Gastrocnemius medialis (tissue), 4 donors: Measurements from ENCODE around the gene PCSK6. TPM values are rescaled to one million over a fixed set of nuclear protein-coding genes. Genes with fewer than 3 reads are reported as not detected.

Source experiments
- ATAC-seq, 2 donors: fragments of 150-250 bp; one replicate each; pipeline ENCODE4 v1.9.1; 2016
- DNase-seq, 2 donors: peaks; one replicate each; pipeline ENCODE4 v3.0.0-alpha.2; 2019
- H3K27ac ChIP-seq, 4 donors: fragments of 200-600 bp; sonication (generic); 1 replicate in 1 of 4; 2 replicates in 3 of 4; pipeline ENCODE4 v1.5.1; 2016 to 2018; ENCODE audit warnings: mild to moderate bottlenecking in 2 of 4, moderate library complexity in 1 of 4
- H3K27me3 ChIP-seq, 3 donors: fragments of 200-600 bp; sonication (generic) in 2 of 3; 1 replicate in 1 of 3; 2 replicates in 2 of 3; pipeline versions ENCODE4 v1.5.1 to v1.6.0; 2016 to 2019; ENCODE audit warnings: mild to moderate bottlenecking in 1 of 3, moderate library complexity in 1 of 3
- H3K36me3 ChIP-seq, 2 donors: fragments of 200-600 bp; sonication (generic) in 1 of 2; one replicate each; pipeline ENCODE4 v1.5.1; 2017 to 2018
- H3K4me1 ChIP-seq, 2 donors: fragments of 200-600 bp; sonication (generic) in 1 of 2; one replicate each; pipeline ENCODE4 v1.5.1; 2016 to 2017; ENCODE audit warnings: mild to moderate bottlenecking in 2 of 2
- H3K4me3 ChIP-seq, 4 donors: fragments of 200-600 bp; sonication (generic) in 3 of 4; 1 replicate in 1 of 4; 2 replicates in 3 of 4; pipeline ENCODE4 v1.5.1; 2016 to 2019; ENCODE audit warnings: mild to moderate bottlenecking in 2 of 4
- H3K9me3 ChIP-seq, 3 donors: fragments of 200-600 bp; sonication (generic) in 2 of 3; 1 replicate in 1 of 3; 2 replicates in 2 of 3; pipeline ENCODE4 v1.5.1; 2016 to 2019
- CTCF ChIP-seq, 5 experiments: fragments of 450-650 bp in 3 of 5; fragments of 200-600 bp in 2 of 5; sonication (generic) in 2 of 5; IDR thresholded peaks in 4 of 5; conservative IDR thresholded peaks in 1 of 5; 1 replicate in 4 of 5; 2 replicates in 1 of 5; pipeline ENCODE4 v1.5.1; 2016 to 2019; ENCODE audit warnings: antibody characterized with exemption in 5 of 5, mild to moderate bottlenecking in 3 of 5, moderate library complexity in 3 of 5
- POLR2A ChIP-seq, 2 donors: fragments of 450-650 bp; IDR thresholded peaks; one replicate each; pipeline ENCODE4 v1.6.1; 2017; ENCODE audit warnings: antibody characterized with exemption in 2 of 2, mild to moderate bottlenecking in 2 of 2, moderate library complexity in 2 of 2
- in situ Hi-C, 4 donors: fragments of 200-750 bp; cut with MboI; loops; one replicate each; pipeline versions ENCODE4 v1.15.0 to v1.8.0; 2017; ENCODE audit warnings: low sequenced_read_pairs in 4 of 4
- intact Hi-C: fragments of 100-400 bp; cut with DNase I; formaldehyde crosslinking; loops from one replicate; pipeline ENCODE4 v1.15.1; 2023; ENCODE audit warnings: low total_unique reads
- total RNA-seq, 4 donors: library from RNA; depleted of rRNA; stranded (reverse); fragments of >200 nt; gene quantifications; one replicate each; pipeline versions ENCODE4 v1.1.0 to v1.2.3, GENCODE V29; 2016

PCSK6 gene
- total RNA-seq, 4 donors from 2014 or later: 12.8 to 46.0 (median 23.6) TPM

- in situ Hi-C loops (loop anchor here (5.0 to 25.0 kb wide), 6 partner anchors 163 to 643 kb away; partner anchors contain the start of genes ASB7 (in 2 of the 4), LINS1 (in 2 of the 4) and LRRK1 (in 2 of the 4)), intact Hi-C loops (loop anchor here (10.0 kb wide), 3 partner anchors 131 to 911 kb away; partner anchors contain the start of genes ADAMTS17 and LRRK1)
- Histone ChIP-seq H3K36me3 (no peaks in the 10 kb centered on the region), H3K27me3 (no peaks in the 10 kb centered on the region), H3K4me3 (no peak overlapping the region), H3K4me1 (peaks cover 10 to 14% of the 10 kb centered on the region in 2 donors), H3K27ac (no peak overlapping the region), H3K9me3 (no peaks in the 10 kb centered on the region)
- TF ChIP-seq POLR2A (IDR thresholded peaks at IDR 0.05): no peak
- no peak for TF ChIP-seq CTCF (IDR thresholded peaks at IDR 0.05 in 4 of 5, conservative IDR thresholded peaks at IDR 0.05 in 1 of 5)
- ATAC-seq (no peak), DNase-seq (no peak)
Observed at GRCh38 chr15:101255615-101256241, 233.8 kb downstream of the PCSK6 start.

- no peak for TF ChIP-seq CTCF (IDR thresholded peaks at IDR 0.05 in 4 of 5, conservative IDR thresholded peaks at IDR 0.05 in 1 of 5)
- no peak for TF ChIP-seq POLR2A (IDR thresholded peaks at IDR 0.05)
- in situ Hi-C loops (loop anchor here (5.0 to 25.0 kb wide), 6 partner anchors 163 to 643 kb away; partner anchors contain the start of genes ASB7 (in 2 of the 4), LINS1 (in 2 of the 4) and LRRK1 (in 2 of the 4)), intact Hi-C loops (loop anchor here (10.0 kb wide), 3 partner anchors 130 to 910 kb away; partner anchors contain the start of genes ADAMTS17 and LRRK1)
- Histone ChIP-seq H3K36me3 (no peaks in the 10 kb centered on the region), H3K4me1 (peaks cover 17 to 21% of the 10 kb centered on the region in 2 donors), H3K27ac (no peak overlapping the region), H3K4me3 (no peak overlapping the region), H3K9me3 (no peaks in the 10 kb centered on the region), H3K27me3 (no peaks in the 10 kb centered on the region)
- no peak for DNase-seq
- ATAC-seq: no peak
Observed at GRCh38 chr15:101255051-101255395, 234.5 kb downstream of the PCSK6 start.

GRCh38 chr15:101254157-101255050 is 235.1 kb downstream of the PCSK6 start:
- Histone ChIP-seq H3K4me3 (no peak overlapping the region), H3K27ac (no peak overlapping the region), H3K36me3 (no peaks in the 10 kb centered on the region), H3K27me3 (no peaks in the 10 kb centered on the region), H3K9me3 (no peaks in the 10 kb centered on the region), H3K4me1 (peaks cover 23 to 26% of the 10 kb centered on the region in 2 donors)
- no peak for ATAC-seq
- in situ Hi-C loops (loop anchor here (5.0 to 25.0 kb wide), 6 partner anchors 162 to 642 kb away; partner anchors contain the start of genes ASB7 (in 2 of the 4), LINS1 (in 2 of the 4) and LRRK1 (in 2 of the 4)), intact Hi-C loops (loop anchor here (5.0 to 10.0 kb wide), 4 partner anchors 67 to 910 kb away; partner anchors contain the start of genes ADAMTS17 and LRRK1)
- TF ChIP-seq CTCF (IDR thresholded peaks at IDR 0.05 in 4 of 5, conservative IDR thresholded peaks at IDR 0.05 in 1 of 5): no peak
- TF ChIP-seq POLR2A (IDR thresholded peaks at IDR 0.05): no peak
- no peak for DNase-seq

Other genes with a start within 250 kb of the PCSK6 start
- 1 to 10 TPM; 4.6 to 8.3 (median 7.1) TPM for gene CHSY1, start 237.7 kb downstream of the PCSK6 start, total RNA-seq
- 100 to 1,000 TPM in 1 of 4 donors, 10 to 100 TPM in 3; 74.9 to 106 (median 89.1) TPM for gene SELENOS, start 212.2 kb downstream of the PCSK6 start, total RNA-seq
- gene SNRPA1, start 194.5 kb downstream of the PCSK6 start, total RNA-seq: 10 to 100 TPM; 19.6 to 59.1 (median 26.2) TPM
- gene TM2D3, start 162.7 kb upstream of the PCSK6 start, total RNA-seq: 100 to 1,000 TPM in 1 of 4 donors, 10 to 100 TPM in 3; 41.5 to 101 (median 51.9) TPM
- 10 to 100 TPM; 38.3 to 69.9 (median 55.4) TPM for gene TARS3, start 234.8 kb upstream of the PCSK6 start, total RNA-seq